CD4-positive, alpha-beta T cell (primary cell): ENCODE measurements around the gene HOXD8. TPM values are rescaled to one million over a fixed set of nuclear protein-coding genes. Genes with fewer than 3 reads are reported as not detected.

Experiments
- ATAC-seq: fragments of 200-7000 bp; cut with Tn5 transposase; one replicate; pipeline ENCODE4 v1.10.0; 2022; ENCODE audit warnings: mild to moderate bottlenecking; ENCODE audit not compliant: poor library complexity
- CTCF ChIA-PET: fragments of 350-600 bp; sonication (Branson Sonifier 250); formaldehyde crosslinking; loops from one replicate; lab custom pipeline; 2021; ENCODE audit warnings: antibody characterized with exemption, inconsistent platforms; lab: Charles Lee
- POLR2A ChIA-PET: fragments of 350-600 bp; sonication (Branson Sonifier 250); formaldehyde crosslinking; loops from one replicate; lab custom pipeline; 2021; ENCODE audit warnings: antibody characterized with exemption, inconsistent platforms; lab: Charles Lee
- DNase-seq, 14 experiments: peaks; one replicate each; pipeline ENCODE4 v3.0.0-alpha.2; 2013 to 2020; ENCODE audit warnings: mixed read lengths in 2 of 14
- H3K27ac ChIP-seq, 2 donors: one replicate each; pipeline versions ENCODE4 v1.5.1 to v1.7.0; 2013; ENCODE audit warnings: low read length in 2 of 2, low read depth in 1 of 2, mild to moderate bottlenecking in 1 of 2
- H3K27me3 ChIP-seq, 2 experiments: 1 replicate in 1 of 2; 2 replicates in 1 of 2; pipeline versions ENCODE4 v1.6.1 to v1.7.0; 2013; ENCODE audit warnings: low read length in 2 of 2, control low read depth in 1 of 2, mild to moderate bottlenecking in 1 of 2, moderate library complexity in 1 of 2; ENCODE audit not compliant: insufficient read depth in 2 of 2, control insufficient read depth in 1 of 2
- H3K36me3 ChIP-seq: one replicate; pipeline ENCODE4 v1.6.1; 2013; ENCODE audit warnings: low read length, control low read depth; ENCODE audit not compliant: insufficient read depth
- H3K4me1 ChIP-seq: one replicate; pipeline ENCODE4 v1.6.1; 2013; ENCODE audit warnings: low read length, control low read depth; ENCODE audit not compliant: insufficient read depth
- H3K4me3 ChIP-seq: one replicate; pipeline ENCODE4 v1.5.1; 2013; ENCODE audit warnings: mild to moderate bottlenecking, low read length, moderate library complexity
- H3K9me3 ChIP-seq, 2 experiments: 1 replicate in 1 of 2; 2 replicates in 1 of 2; pipeline versions ENCODE4 v1.6.1 to v1.7.0; 2013; ENCODE audit warnings: low read length in 2 of 2, mild to moderate bottlenecking in 2 of 2, control low read depth in 1 of 2, moderate library complexity in 1 of 2; ENCODE audit not compliant: control insufficient read depth in 1 of 2, insufficient read depth in 1 of 2
- H3K27ac Mint-ChIP-seq: one replicate; pipeline ENCODE4 v1.8.0; 2020; ENCODE audit warnings: mixed read lengths
- H3K27me3 Mint-ChIP-seq: one replicate; pipeline ENCODE4 v1.8.0; 2021; ENCODE audit warnings: mixed read lengths
- H3K36me3 Mint-ChIP-seq: one replicate; pipeline ENCODE4 v1.8.0; 2021; ENCODE audit warnings: low read depth, mixed read lengths
- H3K4me1 Mint-ChIP-seq: one replicate; pipeline ENCODE4 v1.8.0; 2021; ENCODE audit warnings: low read depth, mixed read lengths
- H3K4me3 Mint-ChIP-seq: one replicate; pipeline ENCODE4 v1.8.0; 2020; ENCODE audit warnings: mild to moderate bottlenecking, mixed read lengths
- H3K9me3 Mint-ChIP-seq: one replicate; pipeline ENCODE4 v1.8.0; 2020; ENCODE audit warnings: mixed read lengths
- intact Hi-C, 2 experiments: fragments of 100-400 bp; cut with DNase I in 1 of 2; cut with micrococcal nuclease in 1 of 2; formaldehyde crosslinking; loops; one replicate each; pipeline versions ENCODE4 v1.15.1 to v1.9.0; 2023 to 2025; cut with DNase I, micrococcal nuclease
- polyA plus RNA-seq, 2 donors: library from polyadenylated mRNA; unstranded; fragments of 120-200 nt; gene quantifications; one replicate each; pipeline ENCODE4 v1.2.1, GENCODE V29; 2013
- total RNA-seq, 174 experiments: library from RNA in 2 of 174; stranded (reverse) in 2 of 174; gene quantifications; one replicate each; pipeline ENCODE4 v1.2.3 and lab custom pipeline; 2021 to 2026
- TF ChIP-seq, protein P1 (sequence below): fragments of 200-600 bp; IDR thresholded peaks from one replicate; pipeline ENCODE4 v1.8.0; 2022; ENCODE audit warnings: antibody characterized with exemption, mild to moderate bottlenecking

Gene HOXD8
- not detected for total RNA-seq
- not detected for polyA plus RNA-seq (2013, experiment 1 of 2)
- polyA plus RNA-seq (2013, experiment 2 of 2) = 0.79 TPM
- 0 to 0.19 (median 0) reads per million in 172 experiments for total RNA-seq (lab: John Stamatoyannopoulos, UW)

GRCh38 chr2:176128982-176129796 is at the start of gene HOXD8:
HOXD8 (plus strand) TSS chr2:176129705; CDS start chr2:176130367, 662 bp downstream.
- H3K27ac Mint-ChIP-seq = peak within 1 kb of the TSS; percentile 35
- no peak within 1 kb of the TSS for H3K4me3 ChIP-seq

DNA sequence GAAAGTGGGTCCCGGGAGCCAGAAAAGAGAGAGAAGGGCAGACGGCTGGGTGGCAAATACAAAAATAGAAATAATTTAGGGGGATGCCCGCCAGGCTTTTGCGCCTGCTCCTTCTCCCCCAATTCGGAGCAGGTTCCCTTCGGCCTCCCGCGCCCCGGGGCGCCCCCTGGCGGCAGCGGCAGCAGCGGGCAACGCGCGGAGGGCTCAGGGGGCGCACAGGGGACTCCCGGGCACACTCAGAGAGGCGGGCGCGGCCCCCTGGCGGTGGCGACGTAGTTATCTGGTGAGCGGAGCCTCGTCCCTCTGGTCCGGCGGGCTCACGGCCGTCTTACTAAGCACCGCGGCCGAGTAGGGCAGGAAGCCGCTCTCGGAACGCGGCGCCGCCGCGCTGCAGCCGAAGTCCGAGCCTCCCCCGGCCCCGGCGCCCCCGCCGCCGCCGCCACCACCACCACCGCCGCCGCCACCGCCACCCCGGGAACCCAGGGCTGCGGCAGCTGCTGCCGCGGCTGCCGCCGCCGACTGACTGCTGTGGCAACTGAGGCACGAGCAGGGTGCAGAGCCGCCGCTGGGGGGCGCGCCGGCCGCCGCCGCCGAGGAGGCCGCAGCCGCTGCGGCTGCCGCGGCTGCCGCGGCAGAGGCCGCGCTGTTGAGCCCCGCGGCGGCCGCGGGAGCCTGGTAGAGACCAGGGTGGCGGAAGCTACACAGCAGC is 49.5 kb upstream of the HOXD8 start:
- ChIA-PET POLR2A (no interaction called here), CTCF (no interaction called here)
- peak overlapping the region; percentile 83 for H3K27ac Mint-ChIP-seq
- Histone ChIP-seq H3K27ac (no peak overlapping the region), H3K9me3 (peaks cover 63 to 83% of the 10 kb centered on the region in 2 experiments), H3K4me1 (peaks cover 30% of the 10 kb centered on the region), H3K4me3 (no peak overlapping the region), H3K27me3 (peaks cover 85 to 92% of the 10 kb centered on the region in 2 experiments), H3K36me3 (no peaks in the 10 kb centered on the region)
- no peak for ATAC-seq
- DNase-seq = peak in 2 of 14 experiments; percentile 16 to 41
- peaks cover 29% of the 10 kb centered on the region for H3K4me1 Mint-ChIP-seq
- TF ChIP-seq, protein P1, sequence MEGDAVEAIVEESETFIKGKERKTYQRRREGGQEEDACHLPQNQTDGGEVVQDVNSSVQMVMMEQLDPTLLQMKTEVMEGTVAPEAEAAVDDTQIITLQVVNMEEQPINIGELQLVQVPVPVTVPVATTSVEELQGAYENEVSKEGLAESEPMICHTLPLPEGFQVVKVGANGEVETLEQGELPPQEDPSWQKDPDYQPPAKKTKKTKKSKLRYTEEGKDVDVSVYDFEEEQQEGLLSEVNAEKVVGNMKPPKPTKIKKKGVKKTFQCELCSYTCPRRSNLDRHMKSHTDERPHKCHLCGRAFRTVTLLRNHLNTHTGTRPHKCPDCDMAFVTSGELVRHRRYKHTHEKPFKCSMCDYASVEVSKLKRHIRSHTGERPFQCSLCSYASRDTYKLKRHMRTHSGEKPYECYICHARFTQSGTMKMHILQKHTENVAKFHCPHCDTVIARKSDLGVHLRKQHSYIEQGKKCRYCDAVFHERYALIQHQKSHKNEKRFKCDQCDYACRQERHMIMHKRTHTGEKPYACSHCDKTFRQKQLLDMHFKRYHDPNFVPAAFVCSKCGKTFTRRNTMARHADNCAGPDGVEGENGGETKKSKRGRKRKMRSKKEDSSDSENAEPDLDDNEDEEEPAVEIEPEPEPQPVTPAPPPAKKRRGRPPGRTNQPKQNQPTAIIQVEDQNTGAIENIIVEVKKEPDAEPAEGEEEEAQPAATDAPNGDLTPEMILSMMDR = no peak
- H3K27me3 Mint-ChIP-seq = peaks cover 86% of the 10 kb centered on the region
- intact Hi-C loops = loop anchor here (5.0 to 10.0 kb wide), 4 partner anchors 32 to 1745 kb away; partner anchors contain the start of genes HOXD10 (in 1 of the 2) and SP9 (in 1 of the 2)
- H3K4me3 Mint-ChIP-seq = peak overlapping the region; percentile 73
- H3K9me3 Mint-ChIP-seq = peaks cover 19% of the 10 kb centered on the region
- H3K36me3 Mint-ChIP-seq = peaks cover 49% of the 10 kb centered on the region

More at GRCh38 chr2:176128982-176129796, at the start of gene HOXD8:
- Histone ChIP-seq H3K27me3 (peaks cover 84 to 92% of the 10 kb centered on the region in 2 experiments), H3K27ac (no peak within 1 kb of the TSS), H3K9me3 (peaks cover 0 to 27% of the 10 kb centered on the region in 2 experiments), H3K4me1 (peaks cover 33% of the 10 kb centered on the region), H3K36me3 (no peaks in the 10 kb centered on the region)
- TF ChIP-seq, protein P1 = no peak
- Mint-ChIP-seq H3K4me1 (peaks cover 42% of the 10 kb centered on the region), H3K9me3 (no peaks in the 10 kb centered on the region), H3K4me3 (peak within 1 kb of the TSS; percentile 70), H3K27me3 (peaks cover 90% of the 10 kb centered on the region), H3K36me3 (no peaks in the 10 kb centered on the region)
- peak in 1 of 14 experiments; percentile 42 for DNase-seq
- CTCF ChIA-PET = no interaction called here
- intact Hi-C loops = loop anchor here (5.0 to 10.0 kb wide), 3 partner anchors 46 to 683 kb away; no protein-coding TSS in a partner anchor
- POLR2A ChIA-PET = no interaction called here
- no peak for ATAC-seq
